Right lung (tissue), 5 donors: ENCODE results near the gene GABBR2. TPM values are rescaled to one million over a fixed set of nuclear protein-coding genes. Genes with fewer than 3 reads are reported as not detected.

ENCODE experiments used
- DNase-seq, 2 donors: peaks; one replicate each; pipeline ENCODE4 v3.0.0-alpha.2; 2013
- polyA plus RNA-seq, 5 donors: library from polyadenylated mRNA; unstranded; fragments of 120-200 nt; gene quantifications; one replicate each; pipeline versions ENCODE4 v1.2.1 to v1.2.3, GENCODE V29; 2013; ENCODE audit warnings: inconsistent platforms in 1 of 5, low replicate concordance in 1 of 5; ENCODE audit not compliant: insufficient read length in 5 of 5, insufficient read depth in 1 of 5

GABBR2 gene
- polyA plus RNA-seq, 5 donors: 0.48 to 1.4 (median 0.99) TPM

GRCh38 chr9:98442114-98442513 is 266.6 kb downstream of the GABBR2 start:
- DNase-seq: no peak

DNA sequence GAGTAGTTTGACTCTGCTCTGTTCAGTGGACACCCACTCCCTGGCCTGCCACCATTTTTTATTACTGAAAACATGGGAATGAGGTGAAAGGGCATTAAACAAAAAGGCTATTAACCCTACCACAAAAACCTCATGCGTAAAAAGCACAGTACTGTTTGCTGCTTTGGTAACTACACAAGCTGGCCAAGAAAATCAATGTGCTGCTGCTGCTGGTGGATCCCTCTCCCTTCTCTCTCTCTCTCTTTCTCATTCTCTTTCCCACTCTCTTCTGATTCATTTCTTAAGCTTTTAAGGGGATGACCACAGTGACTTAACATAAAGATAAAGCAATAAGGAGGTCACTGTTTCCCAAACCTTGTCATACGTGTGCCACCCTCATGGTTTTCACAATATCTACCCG is 270.1 kb downstream of the GABBR2 start:
- no peak for DNase-seq

GRCh38 chr9:98437458-98438034 is 271.2 kb downstream of the GABBR2 start:
- no peak for DNase-seq

DNA sequence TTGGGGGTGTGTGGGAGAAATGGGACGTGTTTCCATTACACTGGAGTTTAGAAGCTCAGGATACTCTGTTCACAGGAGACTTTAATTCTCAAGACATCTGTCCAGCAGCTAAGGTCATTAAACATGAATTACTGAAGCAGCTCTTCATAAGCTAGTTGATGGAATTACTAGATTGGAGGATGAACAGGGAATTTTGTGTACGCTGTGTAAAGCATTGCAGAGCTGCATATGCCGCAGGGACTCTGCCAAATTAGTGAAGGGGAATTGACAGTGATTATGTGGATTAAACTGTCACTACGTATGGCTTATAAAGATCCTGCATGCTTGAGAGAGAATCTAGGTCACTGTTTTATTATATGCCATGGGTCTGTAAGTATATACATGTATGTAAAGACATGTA is 275.8 kb downstream of the GABBR2 start:
- no peak for DNase-seq

DNA sequence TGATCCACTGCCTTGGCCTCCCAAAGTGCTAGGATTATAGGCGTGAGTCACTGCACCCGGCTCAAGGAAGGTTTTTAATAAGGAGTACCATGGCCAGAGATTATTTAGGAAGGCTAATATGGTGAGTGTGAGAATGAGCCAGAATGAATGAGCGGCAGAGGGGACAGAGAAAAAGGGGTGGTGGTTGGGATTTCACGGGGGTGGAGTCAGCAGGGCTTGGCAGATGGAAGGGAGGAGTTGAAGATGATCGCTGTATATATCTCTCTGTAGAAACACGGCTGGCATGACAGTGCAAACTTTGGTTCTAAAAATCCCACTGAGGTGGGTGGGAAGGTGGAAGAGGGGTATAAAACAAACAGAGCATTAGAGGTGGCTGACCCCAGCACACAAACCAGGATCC is 276.6 kb downstream of the GABBR2 start:
- no peak for DNase-seq

DNA sequence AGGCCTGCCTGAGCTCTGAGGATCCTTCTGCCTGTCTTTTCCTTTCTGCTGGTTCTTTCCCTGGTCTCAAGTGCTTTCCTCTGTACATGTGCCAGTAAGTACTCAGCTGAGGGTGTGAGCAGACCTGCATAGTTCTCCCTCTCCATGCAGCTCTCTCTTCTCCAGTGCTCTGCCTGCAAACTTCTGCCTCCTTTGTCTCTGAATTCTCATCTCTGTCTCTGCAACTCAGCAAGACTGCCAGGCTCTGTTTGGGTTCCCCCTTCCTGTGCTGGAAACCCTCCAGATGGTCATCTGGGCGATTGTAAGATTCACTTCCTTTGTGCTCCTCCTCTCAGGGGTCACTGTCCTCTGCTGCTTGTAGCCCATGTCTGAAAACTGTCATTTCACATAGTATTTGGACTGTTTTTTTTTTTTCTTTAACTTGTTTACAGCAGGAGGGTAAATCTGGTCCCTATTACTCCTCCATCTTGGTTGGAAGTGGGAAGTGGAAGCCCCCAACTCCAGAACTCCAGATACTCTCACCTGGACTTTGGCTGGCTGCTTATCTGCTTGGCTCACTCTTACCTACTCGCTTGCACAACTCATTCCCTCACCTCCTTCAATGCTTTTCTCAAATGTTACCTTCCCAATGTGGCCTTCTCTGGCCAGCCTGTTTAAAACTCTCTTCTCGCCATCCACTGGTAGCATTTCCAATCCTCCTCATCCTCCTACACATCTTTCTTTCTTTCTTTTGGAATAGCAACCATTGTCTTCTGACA is 278.0 kb downstream of the GABBR2 start:
- peak; percentile 6 to 21 for DNase-seq

GRCh38 chr9:98429613-98430012 is 279.1 kb downstream of the GABBR2 start:
- DNase-seq: peak in 1 of 2 donors; percentile 4

GRCh38 chr9:98428454-98428853 is 280.3 kb downstream of the GABBR2 start:
- no peak for DNase-seq

- no peak for DNase-seq
Observed at GRCh38 chr9:98427491-98427890, 281.2 kb downstream of the GABBR2 start.

DNA sequence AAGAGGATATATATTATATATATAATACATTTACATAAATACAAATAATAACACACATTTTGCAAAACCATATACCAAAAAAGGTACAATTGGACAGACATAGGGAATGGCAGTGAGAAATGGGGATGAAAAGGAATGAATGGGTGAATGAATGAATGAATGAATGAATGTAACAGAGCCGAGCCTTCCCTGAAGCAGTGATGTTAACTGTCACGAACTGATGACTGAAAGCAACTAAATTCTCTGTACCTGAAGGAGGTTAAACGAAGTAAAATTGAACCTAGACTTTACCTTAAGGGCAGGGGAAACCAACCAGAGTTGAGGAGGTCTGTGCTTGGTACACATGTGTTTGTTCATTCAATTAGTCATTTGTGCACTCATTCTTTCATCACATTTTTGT is 283.7 kb downstream of the GABBR2 start:
- no peak for DNase-seq

GRCh38 chr9:98419260-98419603 is 289.5 kb downstream of the GABBR2 start:
- no peak for DNase-seq

DNA sequence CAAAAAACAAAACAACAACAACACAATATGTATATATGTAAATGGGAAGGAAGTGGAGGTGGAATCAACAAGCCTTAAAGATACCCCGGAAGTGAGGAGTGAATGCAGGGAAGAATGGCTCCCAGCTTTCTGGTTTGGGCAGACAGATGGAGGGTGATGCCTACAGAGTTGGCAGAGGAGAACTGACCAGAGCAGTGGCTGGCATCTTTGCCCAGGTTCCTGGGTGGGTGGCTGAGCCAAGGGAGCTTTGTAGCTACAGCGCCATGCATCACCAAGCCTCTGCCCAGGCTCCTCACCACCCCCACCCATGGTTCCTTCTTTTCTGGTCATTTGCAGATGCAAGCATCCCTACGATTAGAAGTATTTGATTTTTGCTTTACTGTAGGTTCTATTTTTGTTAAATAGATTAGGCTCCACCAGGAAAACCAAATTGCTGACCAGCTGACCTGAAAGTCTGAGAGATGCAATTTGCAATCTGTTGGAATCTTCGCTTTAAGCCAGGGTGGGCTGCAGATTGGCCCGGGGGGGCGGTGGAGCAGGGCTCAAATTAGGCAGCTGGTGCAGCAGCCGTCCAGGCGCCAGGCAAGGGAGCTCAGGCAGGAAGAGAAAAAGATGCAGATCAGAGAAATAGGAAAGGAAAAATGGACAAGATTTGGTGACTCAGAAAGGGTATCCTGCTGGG is 290.0 kb downstream of the GABBR2 start:
- DNase-seq: no peak

DNA sequence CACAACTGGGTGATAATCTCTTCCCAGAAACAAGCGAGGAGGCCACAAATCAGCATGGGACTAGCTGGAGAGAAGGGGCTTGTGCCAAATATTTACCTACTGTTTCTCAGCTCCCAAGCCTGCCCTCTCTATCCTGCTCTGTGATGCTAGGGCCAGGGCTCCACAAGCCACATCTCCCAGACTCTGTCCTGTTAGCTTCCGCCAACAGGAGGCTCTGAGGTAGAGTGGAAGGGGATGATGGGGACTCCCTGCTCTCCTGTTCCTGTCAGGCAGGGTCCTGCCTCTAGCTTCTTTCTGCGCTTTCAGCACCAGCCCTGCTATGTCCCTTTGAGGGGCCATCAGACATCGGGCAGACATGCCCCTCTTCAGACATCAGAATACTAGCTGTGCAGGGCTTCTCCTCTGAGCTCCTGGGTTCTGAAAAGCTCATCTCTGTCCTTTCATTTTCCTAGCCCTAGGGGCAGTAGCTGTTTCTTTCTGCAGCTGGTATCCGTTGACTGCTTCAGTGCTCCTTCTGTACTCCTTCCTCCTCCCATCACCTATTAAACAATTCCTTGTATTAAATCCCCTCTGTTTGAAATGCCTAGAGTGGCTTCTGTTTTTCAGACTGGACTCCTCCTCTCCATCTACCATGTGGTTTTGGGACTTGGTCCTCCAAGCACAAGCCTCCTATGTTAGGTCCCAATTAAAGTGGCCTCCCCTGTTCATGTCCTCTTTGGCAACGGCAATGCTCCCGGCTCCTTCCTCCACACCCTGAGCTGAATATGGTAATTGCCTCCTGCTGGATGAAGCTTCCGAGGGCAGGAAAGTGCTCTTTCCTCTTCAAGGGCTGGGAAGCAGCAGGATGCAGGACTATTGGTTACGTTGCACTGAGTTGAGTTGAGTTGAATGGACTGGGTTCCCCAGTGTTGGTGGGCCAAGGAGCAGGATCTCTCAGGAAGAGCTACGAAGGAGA is 292.2 kb downstream of the GABBR2 start:
- DNase-seq: no peak

- no peak for DNase-seq
Observed at GRCh38 chr9:98415782-98416181, 293.0 kb downstream of the GABBR2 start.

- no peak for DNase-seq
Observed at GRCh38 chr9:98413084-98413483, 295.7 kb downstream of the GABBR2 start.

- no peak for DNase-seq
Observed at GRCh38 chr9:98412101-98412842, 296.5 kb downstream of the GABBR2 start.

DNA sequence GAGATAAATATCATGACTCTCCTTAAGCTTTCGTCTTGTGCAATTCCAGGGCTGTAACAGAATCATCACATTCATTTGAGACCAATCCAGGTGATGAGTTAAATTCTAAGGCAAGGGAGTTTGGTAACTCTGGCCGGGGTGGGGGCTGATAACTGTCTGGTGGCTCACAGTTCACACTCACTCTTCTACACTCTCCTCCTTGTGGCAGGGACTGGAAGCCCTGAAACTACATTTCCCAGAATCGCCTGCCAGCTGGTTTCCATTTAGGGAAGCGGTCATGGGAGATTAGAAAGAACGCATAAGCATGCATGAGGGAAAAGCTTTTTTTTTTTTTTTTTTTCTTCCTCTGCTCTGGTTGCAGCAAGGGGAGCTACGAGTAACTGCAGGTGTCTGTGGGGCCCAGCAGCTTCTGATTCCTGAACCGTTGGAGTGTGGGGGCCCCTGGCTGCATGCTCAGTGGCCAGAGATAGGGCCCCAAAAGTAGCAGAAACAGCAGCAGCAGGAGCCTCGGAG is 298.5 kb downstream of the GABBR2 start:
- peak; percentile 25 to 52 for DNase-seq

DNA sequence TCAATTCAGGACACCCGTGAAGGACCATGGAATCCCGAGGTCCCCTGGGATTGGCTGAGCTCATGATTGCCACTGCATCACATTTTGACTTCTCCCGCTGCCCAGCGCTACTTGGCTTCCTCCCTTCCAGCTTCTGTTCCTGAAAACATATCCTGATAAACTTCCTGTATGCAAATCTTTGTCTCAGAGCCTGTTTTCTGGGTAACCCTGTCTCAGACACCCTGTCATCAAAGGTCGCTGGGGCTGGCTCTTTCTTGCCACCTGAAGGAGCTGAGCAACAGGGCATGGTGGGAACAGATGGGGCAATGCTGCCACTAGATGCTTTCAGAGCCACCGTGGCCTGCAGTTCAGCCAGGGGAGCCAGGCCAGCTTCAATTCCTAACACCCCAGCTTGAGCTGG is 299.0 kb downstream of the GABBR2 start:
- no peak for DNase-seq

GRCh38 chr9:98406469-98406868 is 302.3 kb downstream of the GABBR2 start:
- no peak for DNase-seq

DNA sequence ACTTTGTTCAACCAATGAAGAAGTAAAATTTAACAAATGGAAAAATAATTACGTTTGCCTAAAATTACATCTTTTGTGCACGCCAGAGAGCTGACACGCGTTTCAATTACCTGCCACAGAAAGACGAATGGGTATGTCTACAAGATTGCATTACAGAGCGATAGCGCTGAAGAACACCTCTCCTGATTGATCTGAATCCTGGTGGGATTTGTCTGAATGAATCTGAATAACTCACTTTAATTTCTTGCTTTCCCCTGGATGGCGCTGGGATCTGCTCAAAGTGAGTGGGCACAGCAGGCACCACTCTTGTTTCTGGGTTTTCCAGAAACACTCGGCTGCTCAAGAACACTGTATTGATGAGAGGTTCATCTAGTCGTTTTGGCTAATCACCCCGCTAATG is 304.5 kb downstream of the GABBR2 start:
- no peak for DNase-seq

- no peak for DNase-seq
Observed at GRCh38 chr9:98403715-98404114, 305.0 kb downstream of the GABBR2 start.
